Globus pallidus (tissue), 1 donor: ENCODE data around the gene ID2.

Source experiments
- DNase-seq: peaks from one replicate; pipeline ENCODE4 v3.0.0-alpha.2; 2015; ENCODE audit warnings: low spot score

Gene ID2

GRCh38 chr2:8648441-8649213 lies 33.2 kb upstream of the ID2 start:
- DNase-seq, result no peak

GRCh38 chr2:8649718-8650117 lies 32.1 kb upstream of the ID2 start:
- DNase-seq, result no peak

GRCh38 chr2:8650256-8650655 lies 31.6 kb upstream of the ID2 start:
- no peak for DNase-seq

GRCh38 chr2:8652774-8653426 lies 29.0 kb upstream of the ID2 start:
- DNase-seq, result no peak

GRCh38 chr2:8653485-8653884 lies 28.4 kb upstream of the ID2 start:
- DNase-seq, result peak; percentile 24

- no peak for DNase-seq
Measured at GRCh38 chr2:8654041-8654440, 27.8 kb upstream of the ID2 start.

- no peak for DNase-seq
Measured at GRCh38 chr2:8654483-8654882, 27.4 kb upstream of the ID2 start.

- no peak for DNase-seq
Measured at GRCh38 chr2:8656160-8656641, 25.7 kb upstream of the ID2 start.

GRCh38 chr2:8656811-8657210 lies 25.0 kb upstream of the ID2 start:
- DNase-seq, result no peak

GRCh38 chr2:8657423-8658062 lies 24.3 kb upstream of the ID2 start:
- DNase-seq, result no peak

GRCh38 chr2:8658064-8658862 lies 23.6 kb upstream of the ID2 start:
- DNase-seq, result no peak

- DNase-seq, result no peak
Measured at GRCh38 chr2:8659092-8659734, 22.6 kb upstream of the ID2 start.

- no peak for DNase-seq
Measured at GRCh38 chr2:8659735-8660492, 21.9 kb upstream of the ID2 start.

- no peak for DNase-seq
Measured at GRCh38 chr2:8661235-8661634, 20.6 kb upstream of the ID2 start.

GRCh38 chr2:8661736-8662135 lies 20.1 kb upstream of the ID2 start:
- DNase-seq, result no peak

- DNase-seq, result no peak
Measured at GRCh38 chr2:8662239-8662879, 19.5 kb upstream of the ID2 start.

GRCh38 chr2:8663997-8664396 lies 17.9 kb upstream of the ID2 start:
- no peak for DNase-seq

GRCh38 chr2:8666581-8666980 lies 15.3 kb upstream of the ID2 start:
- DNase-seq, result no peak

GRCh38 chr2:8667896-8668512 lies 13.9 kb upstream of the ID2 start:
- no peak for DNase-seq
